H1 (cell line): ENCODE data around the gene AGAP1. TPM values are rescaled to one million over a fixed set of nuclear protein-coding genes. Genes with fewer than 3 reads are reported as not detected.

Source experiments
- CTCF ChIA-PET: fragments of 300-600 bp; sonication (Branson Sonifier 250); formaldehyde crosslinking; loops from one replicate; lab custom pipeline; 2021; ENCODE audit not compliant: partially characterized antibody; lab: Charles Lee
- POLR2A ChIA-PET: fragments of 300-600 bp; sonication (Branson Sonifier 250); formaldehyde crosslinking; loops from one replicate; lab custom pipeline; 2021; ENCODE audit warnings: inconsistent platforms; ENCODE audit not compliant: partially characterized antibody; lab: Charles Lee
- DNase-seq, 2 experiments: peaks; one replicate each; pipeline versions ENCODE4 v3.0.0 to v3.0.0-alpha.2; 2010 to 2022; ENCODE audit warnings: low spot score in 2 of 2, low read depth in 1 of 2, mixed read lengths in 1 of 2
- FAIRE-seq: peaks from 2 replicates; lab custom pipeline; 2011; peaks lifted over from hg19 to GRCh38; lab: Jason Lieb, UNC
- H2AFZ ChIP-seq: 2 replicates; pipeline ENCODE4 v1.8.1; 2012; ENCODE audit warnings: low read length, inconsistent platforms
- H2AK5ac ChIP-seq: 2 replicates; pipeline ENCODE4 v1.6.1; 2013; ENCODE audit warnings: low read depth, low read length
- H2BK120ac ChIP-seq: replicated peaks from 2 replicates; pipeline ENCODE3; 2013; ENCODE audit warnings: low read depth, low read length, inconsistent platforms
- H2BK12ac ChIP-seq: 2 replicates; pipeline ENCODE4 v1.6.1; 2013; ENCODE audit warnings: low read depth, low read length
- H2BK15ac ChIP-seq: 2 replicates; pipeline ENCODE4 v1.6.1; 2013; ENCODE audit warnings: low read length
- H2BK20ac ChIP-seq: 2 replicates; pipeline ENCODE4 v1.6.1; 2013; ENCODE audit warnings: low read length
- H2BK5ac ChIP-seq: 2 replicates; pipeline ENCODE4 v1.6.1; 2013; ENCODE audit warnings: low read depth, low read length
- H3K14ac ChIP-seq: 2 replicates; pipeline ENCODE4 v1.6.1; 2013; ENCODE audit warnings: inconsistent platforms; ENCODE audit not compliant: insufficient read length
- H3K18ac ChIP-seq: 2 replicates; pipeline ENCODE4 v1.6.1; 2013; ENCODE audit warnings: low read length; ENCODE audit errors: extremely low read depth
- H3K23ac ChIP-seq: 2 replicates; pipeline ENCODE4 v1.6.1; 2013; ENCODE audit warnings: inconsistent platforms; ENCODE audit not compliant: insufficient read length
- H3K23me2 ChIP-seq: 2 replicates; pipeline ENCODE4 v1.6.1; 2013; ENCODE audit warnings: low read depth, low read length
- H3K27ac ChIP-seq: 2 replicates; pipeline ENCODE4 v1.6.1; 2011; ENCODE audit warnings: low read depth, low read length, inconsistent platforms
- H3K27me3 ChIP-seq, 4 experiments: replicated peaks in 1 of 4; 1 replicate in 1 of 4; 2 replicates in 3 of 4; pipeline versions ENCODE4 v1.6.1 to v1.8.1; 2011 to 2013; ENCODE audit warnings: low read length in 3 of 4, mild to moderate bottlenecking in 3 of 4, inconsistent platforms in 2 of 4, mixed read lengths in 2 of 4, moderate library complexity in 1 of 4; ENCODE audit not compliant: control insufficient read depth in 3 of 4, insufficient read depth in 3 of 4; ENCODE audit errors: extremely low read depth in 1 of 4
- H3K36me3 ChIP-seq, 4 experiments: 2 replicates each; pipeline versions ENCODE4 v1.6.1 to v1.8.1; 2011 to 2013; ENCODE audit warnings: mild to moderate bottlenecking in 4 of 4, low read length in 3 of 4, moderate library complexity in 2 of 4, control low read depth in 1 of 4, inconsistent platforms in 1 of 4; ENCODE audit not compliant: insufficient read depth in 4 of 4, control insufficient read depth in 2 of 4
- H3K4ac ChIP-seq: replicated peaks from 2 replicates; pipeline ENCODE3; 2013; ENCODE audit warnings: low read length, low read depth, mixed read lengths, inconsistent platforms; ENCODE audit not compliant: insufficient read length
- H3K4me1 ChIP-seq, 4 experiments: replicated peaks in 1 of 4; 1 replicate in 1 of 4; 2 replicates in 3 of 4; pipeline versions ENCODE4 v1.6.1 to v1.8.1; 2011 to 2013; ENCODE audit warnings: low read length in 3 of 4, inconsistent platforms in 2 of 4, mixed read lengths in 1 of 4; ENCODE audit not compliant: insufficient read depth in 4 of 4, control insufficient read depth in 3 of 4
- H3K4me2 ChIP-seq, 2 experiments: 2 replicates each; pipeline versions ENCODE4 v1.6.1 to v1.8.1; 2011 to 2013; ENCODE audit warnings: low read depth in 2 of 2, low read length in 2 of 2, control low read depth in 1 of 2, inconsistent platforms in 1 of 2, mild to moderate bottlenecking in 1 of 2; ENCODE audit not compliant: insufficient read depth in 1 of 2
- H3K4me3 ChIP-seq, 4 experiments: fragments of 200-600, 300-600 bp in 1 of 4; sonication (generic), shearing (Covaris generic), sonication (Bioruptor Twin) in 1 of 4; 2 replicates each; pipeline versions ENCODE4 v1.5.1 to v1.8.1; 2011 to 2016; ENCODE audit warnings: low read length in 4 of 4, low read depth in 3 of 4, control low read depth in 2 of 4, inconsistent platforms in 2 of 4, mild to moderate bottlenecking in 2 of 4, mixed read lengths in 1 of 4, moderate library complexity in 1 of 4; ENCODE audit not compliant: insufficient read depth in 2 of 4; ENCODE audit errors: extremely low read depth in 1 of 4
- H3K56ac ChIP-seq: replicated peaks from 2 replicates; pipeline ENCODE3; 2013; ENCODE audit warnings: low read depth, mild to moderate bottlenecking, mixed read lengths, low read length, inconsistent platforms; ENCODE audit not compliant: insufficient read length
- H3K79me1 ChIP-seq: 2 replicates; pipeline ENCODE4 v1.6.1; 2013; ENCODE audit warnings: low read depth, low read length, control low read depth
- H3K79me2 ChIP-seq, 2 experiments: 2 replicates each; pipeline versions ENCODE4 v1.6.1 to v1.8.1; 2012 to 2013; ENCODE audit warnings: low read length in 2 of 2, mild to moderate bottlenecking in 2 of 2, inconsistent platforms in 1 of 2; ENCODE audit not compliant: insufficient read depth in 2 of 2, control insufficient read depth in 1 of 2
- H3K9ac ChIP-seq, 4 experiments: replicated peaks in 1 of 4; 1 replicate in 1 of 4; 2 replicates in 3 of 4; pipeline versions ENCODE4 v1.6.1 to v1.8.1; 2011 to 2013; ENCODE audit warnings: low read depth in 3 of 4, low read length in 3 of 4, control low read depth in 2 of 4, mild to moderate bottlenecking in 2 of 4, moderate library complexity in 2 of 4, inconsistent platforms in 1 of 4; ENCODE audit errors: extremely low read depth in 1 of 4
- H3K9me3 ChIP-seq, 2 experiments: 2 replicates each; pipeline versions ENCODE4 v1.6.1 to v1.8.1; 2012 to 2013; ENCODE audit warnings: mild to moderate bottlenecking in 2 of 2, moderate library complexity in 2 of 2, control low read depth in 1 of 2, inconsistent platforms in 1 of 2, low read depth in 1 of 2, low read length in 1 of 2, mixed read lengths in 1 of 2; ENCODE audit not compliant: insufficient read depth in 2 of 2
- H4K20me1 ChIP-seq, 2 experiments: replicated peaks in 1 of 2; 2 replicates each; pipeline versions ENCODE3 to v1.8.1; 2011 to 2013; ENCODE audit warnings: inconsistent platforms in 2 of 2, low read length in 2 of 2, mild to moderate bottlenecking in 1 of 2; ENCODE audit not compliant: insufficient read depth in 2 of 2, control insufficient read depth in 1 of 2
- H4K5ac ChIP-seq: 2 replicates; pipeline ENCODE4 v1.6.1; 2013; ENCODE audit warnings: low read length, low read depth, mixed read lengths, inconsistent platforms; ENCODE audit not compliant: insufficient read length
- H4K8ac ChIP-seq: 2 replicates; pipeline ENCODE4 v1.8.0; 2013; ENCODE audit warnings: mild to moderate bottlenecking, moderate library complexity, low read length, inconsistent platforms; ENCODE audit not compliant: insufficient read depth; ENCODE audit errors: extremely low read depth
- H4K91ac ChIP-seq: replicated peaks from 2 replicates; pipeline ENCODE3; 2013; ENCODE audit warnings: low read length, mixed read lengths, inconsistent platforms; ENCODE audit not compliant: insufficient read length
- WGBS, 2 experiments: shearing (Covaris generic) in 1 of 2; methylation state at CpG; one replicate each; pipeline versions ENCODE4 v1.1.6 to v1.1.7; 2013 to 2015; ENCODE audit warnings: low lambda C conversion rate in 2 of 2, mixed read lengths in 2 of 2, inconsistent platforms in 1 of 2, low coverage in 1 of 2, missing lambda C conversion rate in 1 of 2; ENCODE audit not compliant: insufficient replicate concordance in 2 of 2, insufficient coverage in 1 of 2, insufficient read length in 1 of 2; ENCODE audit errors: extremely low coverage in 1 of 2, missing lambda C conversion rate in 1 of 2; 5-methylcytosine and 5-hydroxymethylcytosine counted together
- polyA plus RNA-seq, 7 experiments: library from polyadenylated mRNA; depleted of rRNA in 3 of 7; stranded (reverse) in 5 of 7; unstranded in 2 of 7; fragments of >200 nt in 5 of 7; fragments of 200-250 nt in 2 of 7; gene quantifications; 1 replicate in 5 of 7; 2 replicates in 1 of 7; 4 replicates in 1 of 7; pipeline versions ENCODE4 v1.2.1 to v1.2.3, GENCODE V29; 2011 to 2013; ENCODE audit warnings: missing spikeins in 2 of 7, mixed read lengths in 2 of 7
- total RNA-seq: library from RNA; stranded (reverse); fragmentation: NEBNext Ultra II Directional; extraction: Animal tissue kit (Norgen Biotek cat#: 25700); gene quantifications from 2 replicates; pipeline ENCODE4 v1.2.1, GENCODE V29; 2021

Gene AGAP1
- total and polyA plus RNA-seq, 2 of the 8 experiments (the other 6 are each of a cell fraction or from before 2014, with no cell fraction given): 18.1 to 39.4 TPM

- Histone ChIP-seq H3K4ac (no peak overlapping the region), H3K79me2 (no peaks in the 10 kb centered on the region), H2BK12ac (no peak overlapping the region; the same call in 1 of the 2 replicates), H3K4me2 (no peak overlapping the region), H3K56ac (no peak overlapping the region), H3K9me3 (0 out of 4 replicates have a peak, but pooled peaks cover 0 to 3% of the 10 kb centered on the region in 2 experiments), H4K91ac (no peak overlapping the region), H3K9ac (no peak overlapping the region), H2AK5ac (no peak overlapping the region), H3K14ac (no peak overlapping the region), H3K18ac (no peak overlapping the region), H3K23ac (no peak overlapping the region), H3K4me1 (peaks cover 10 to 26% (median 15%) of the 10 kb centered on the region in 4 experiments), H3K4me3 (no peak overlapping the region), H2BK15ac (no peak overlapping the region), H4K20me1 (no peaks in the 10 kb centered on the region), H3K23me2 (no peaks in the 10 kb centered on the region), H4K5ac (no peak overlapping the region), H3K36me3 (no peaks in the 10 kb centered on the region), H3K79me1 (no peaks in the 10 kb centered on the region), H3K27me3 (peaks cover 0 to 8% (median 2%) of the 10 kb centered on the region in 4 experiments; a peak in 4 of 7 replicates), H2BK120ac (no peak overlapping the region), H2BK20ac (no peak overlapping the region), H3K27ac (no peak overlapping the region), H2AFZ (no peak overlapping the region), H2BK5ac (no peak overlapping the region), H4K8ac (no peak overlapping the region)
- ChIA-PET POLR2A (interaction anchor here (1.1 kb wide), 1 partner anchor 9 kb away, joined by 3 read pairs; no protein-coding TSS in a partner anchor), CTCF (interaction anchor here (0.6 to 1.2 kb wide), 4 partner anchors 41 to 125 kb away, joined by 3 to 5 read pairs (median 4); no protein-coding TSS in a partner anchor)
- no peak for FAIRE-seq
- 92% methylated on average over 13 of the region's 13 CpGs; no CpG with 5 or more reads in 1 of the 2 experiments for WGBS, 2 experiments
- DNase-seq: no peak
These were observed 561.6 kb downstream of the AGAP1 start for GRCh38 chr2:236055471-236055870.
